HG03159 (cell line): ENCODE results near the gene PATJ.
"Not testable (repeated sequence)": the region's sequence is repeated elsewhere in the genome, so short reads cannot be mapped to it uniquely, and the experiment has no call there.

Experiments used
- ATAC-seq: cut with Tn5 transposase; IDR thresholded peaks from one replicate; pipeline ENCODE4 v1.9.1; 2021; ENCODE audit warnings: mild to moderate bottlenecking, moderate library complexity; ENCODE audit not compliant: unreplicated experiment

PATJ gene

DNA sequence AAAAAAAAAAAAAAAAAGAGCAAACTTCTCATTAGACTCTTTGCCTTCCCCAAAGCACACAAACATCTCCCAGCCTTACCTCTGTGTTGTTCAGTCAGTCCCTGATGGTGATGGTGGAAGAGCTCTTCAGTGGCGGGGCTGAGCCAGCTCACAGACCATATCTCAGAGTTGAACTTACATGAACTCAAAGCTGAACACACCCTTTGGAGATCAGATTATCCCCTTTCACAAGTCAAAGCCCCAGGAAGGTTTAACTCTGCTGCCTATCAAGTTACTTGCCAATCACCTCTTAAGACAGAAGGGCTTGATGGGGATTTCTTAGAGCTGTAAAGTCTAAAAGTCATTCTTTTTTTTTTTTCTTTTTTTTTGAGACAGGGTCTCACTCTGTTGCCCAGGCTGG lies 397.1 kb downstream of the PATJ start:
- no peak for ATAC-seq

DNA sequence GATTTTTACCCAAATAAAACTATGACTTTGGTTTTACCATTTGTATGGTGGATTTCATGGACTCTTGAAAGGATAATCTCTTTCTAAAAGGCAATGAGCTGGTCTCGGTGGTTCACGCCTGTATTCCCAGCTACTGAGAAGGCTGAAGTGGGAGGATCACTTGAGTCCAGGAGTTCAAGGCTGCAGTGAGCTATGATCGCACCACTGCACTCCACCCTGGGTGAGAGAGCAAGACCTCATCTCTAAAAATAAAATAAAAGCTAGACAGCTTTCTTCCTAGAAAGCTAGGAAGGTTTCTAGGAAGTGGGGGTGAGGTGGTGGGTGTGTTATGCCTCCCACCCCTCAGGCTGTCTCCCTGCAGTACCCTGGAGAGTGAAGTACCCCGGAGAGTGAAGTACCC lies 398.4 kb downstream of the PATJ start:
- ATAC-seq = no peak

DNA sequence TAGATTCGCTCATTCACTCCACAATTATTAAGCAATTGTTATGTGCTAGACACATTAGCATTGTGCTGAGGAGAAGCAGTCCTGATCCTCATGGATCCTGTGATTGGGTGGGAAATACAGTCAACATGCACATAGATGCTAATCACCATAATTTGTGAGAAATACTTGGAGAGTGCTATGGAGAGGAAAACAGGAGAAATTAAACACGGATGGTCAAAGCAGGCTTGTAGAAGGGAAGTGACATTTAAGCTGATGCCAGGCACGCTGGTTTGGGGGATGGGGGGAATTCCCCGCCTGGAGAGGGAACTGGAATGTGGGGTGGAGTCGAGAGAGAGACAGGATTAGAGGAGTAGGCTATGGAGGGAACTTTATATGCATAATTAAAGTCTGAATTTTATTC lies 400.2 kb downstream of the PATJ start:
- ATAC-seq = no peak

DNA sequence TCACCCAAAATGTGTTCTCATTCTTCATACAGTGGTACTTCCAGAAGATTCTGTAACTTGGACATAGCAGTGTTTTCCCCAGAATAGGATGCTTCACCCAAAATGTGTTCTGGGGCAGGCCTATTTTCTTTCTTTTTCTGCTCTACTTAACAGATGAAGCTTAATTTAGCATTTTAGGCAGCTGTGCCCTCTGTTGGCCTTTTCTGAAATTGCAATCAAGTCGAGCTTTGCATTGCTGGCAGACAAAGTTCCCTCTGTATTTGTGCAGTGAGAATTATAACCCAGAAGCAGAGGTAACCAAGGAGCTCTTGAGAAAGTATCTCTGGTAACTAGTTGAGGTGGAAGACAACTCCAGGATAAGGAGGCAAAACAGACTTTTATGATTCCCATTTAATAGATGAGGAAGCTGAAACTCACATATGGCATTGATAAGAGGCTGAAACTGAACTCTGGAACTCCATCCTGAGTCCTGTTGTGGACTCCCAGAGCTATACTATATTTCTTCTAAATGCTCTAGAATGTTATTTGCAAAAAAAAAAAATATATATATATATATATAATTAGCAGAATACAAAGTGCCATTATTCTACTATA lies 402.1 kb downstream of the PATJ start:
- no peak for ATAC-seq

DNA sequence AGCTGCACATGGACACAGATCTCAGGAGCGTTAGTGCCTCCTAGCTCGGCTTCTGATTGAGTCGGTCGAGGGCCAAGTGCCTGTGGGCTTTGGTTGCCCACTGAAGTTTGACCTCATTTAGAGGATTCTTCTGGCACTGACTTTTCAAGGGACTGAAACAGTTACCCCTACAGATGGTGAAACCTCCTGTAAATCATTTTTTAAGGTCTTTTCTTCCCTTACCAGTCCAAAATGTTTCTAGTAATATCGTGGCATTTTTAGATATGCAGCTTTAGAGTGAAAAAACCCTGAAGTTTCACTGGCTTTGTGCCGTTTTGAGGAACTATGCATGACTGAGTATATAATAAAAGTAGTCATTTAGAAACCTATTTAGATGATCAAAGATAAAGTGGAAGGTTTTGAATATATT lies 417.7 kb downstream of the PATJ start:
- ATAC-seq = peak; percentile 85

DNA sequence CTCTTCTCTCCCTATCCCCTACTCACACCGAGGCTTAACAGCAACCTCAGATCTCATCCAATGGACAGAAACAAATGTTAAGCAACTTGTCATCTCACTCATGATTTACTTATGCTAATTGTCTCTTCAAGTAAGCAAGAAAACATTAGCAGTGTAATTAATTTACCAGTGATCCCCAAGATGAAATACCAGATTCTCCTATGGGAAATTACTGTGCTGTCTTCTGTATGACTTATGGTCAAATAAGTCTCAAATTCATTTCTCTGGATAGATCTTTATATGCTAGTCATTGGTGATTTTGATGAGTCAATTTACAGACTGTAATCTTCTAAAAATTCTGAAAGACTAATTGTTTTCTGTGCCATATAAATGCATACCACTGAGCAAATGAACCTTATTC lies 419.4 kb downstream of the PATJ start:
- ATAC-seq = no peak

DNA sequence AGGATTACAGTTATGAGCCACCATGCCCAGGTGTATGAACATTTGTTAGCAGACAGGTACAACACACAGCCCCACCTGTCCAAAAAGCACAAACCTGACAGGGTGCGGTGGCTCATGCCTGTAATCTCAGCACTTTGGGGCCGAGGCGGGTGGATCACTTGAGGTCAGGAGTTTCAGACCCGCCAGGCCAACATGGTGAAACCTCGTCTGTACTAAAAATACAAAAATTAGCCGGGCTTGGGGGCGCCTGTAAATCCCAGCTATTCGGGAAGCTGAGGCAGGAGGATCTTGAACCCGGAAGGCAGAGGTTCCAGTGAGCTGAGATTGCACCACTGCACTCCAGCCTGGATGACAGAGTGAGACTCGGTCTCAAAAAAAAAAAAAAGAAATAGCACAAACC lies 428.1 kb downstream of the PATJ start:
- not testable (repeated sequence) for ATAC-seq

DNA sequence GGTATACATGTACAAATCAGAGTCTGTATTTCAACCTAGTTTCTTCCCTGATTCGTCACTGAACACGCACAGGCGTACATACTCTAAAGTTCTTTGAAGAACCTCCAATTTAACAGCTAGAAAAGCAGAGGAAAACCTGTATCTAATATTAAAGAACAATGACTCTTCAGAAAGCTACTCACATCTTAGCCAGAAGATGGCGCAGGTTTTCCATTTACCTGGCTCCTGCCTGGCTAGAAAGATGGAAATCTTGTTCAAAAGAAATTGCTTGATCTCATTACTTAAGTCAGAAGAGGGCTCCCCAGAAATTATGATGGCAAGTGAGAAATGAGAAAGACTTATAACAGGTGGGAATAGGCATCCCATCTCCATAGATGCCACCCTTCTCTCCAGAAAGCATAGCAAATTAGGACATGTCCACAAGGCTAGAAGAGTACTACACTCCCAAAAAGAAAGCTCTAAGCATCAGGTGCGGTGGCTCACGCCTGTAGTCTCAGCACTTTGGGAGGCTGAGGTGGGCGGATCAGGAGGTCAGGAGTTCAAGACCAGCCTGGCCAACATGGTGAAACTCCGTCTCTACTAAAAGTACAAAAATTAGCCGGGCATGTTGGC lies 433.4 kb downstream of the PATJ start:
- no peak for ATAC-seq

DNA sequence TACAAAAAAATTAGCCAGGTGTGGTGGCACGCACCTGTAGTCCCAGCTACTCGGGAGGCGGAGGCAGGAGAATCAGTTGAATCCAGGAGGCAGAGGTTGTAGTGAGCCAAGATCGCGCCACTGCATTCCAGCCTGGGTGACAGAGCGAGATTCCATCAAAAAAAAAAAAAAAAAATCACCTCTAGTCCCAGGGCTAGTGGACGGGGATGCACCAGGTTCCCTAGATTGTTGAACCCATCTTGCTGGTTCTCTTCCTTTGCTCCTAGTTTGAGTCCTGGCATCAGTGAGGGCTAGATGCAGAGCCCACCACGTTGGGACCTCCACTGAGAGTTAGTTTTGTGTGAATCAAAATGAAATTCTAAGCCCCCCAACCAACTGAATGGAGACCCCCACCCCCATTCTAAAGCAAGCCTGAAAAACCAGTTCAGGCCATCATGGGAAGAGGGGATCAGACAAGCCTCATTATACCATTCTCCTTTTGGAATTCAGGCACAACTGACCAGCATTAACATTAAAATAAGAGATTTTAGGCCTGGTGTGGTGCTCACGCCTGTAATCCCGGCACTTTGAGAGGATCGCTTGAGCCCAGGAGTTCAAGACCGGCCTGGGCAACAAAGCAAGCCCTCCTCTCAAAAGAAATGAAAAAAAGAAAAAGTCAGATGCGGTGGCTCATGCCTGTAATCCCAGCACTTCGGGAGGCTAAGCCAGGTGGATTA lies 434.5 kb downstream of the PATJ start:
- ATAC-seq = no peak

DNA sequence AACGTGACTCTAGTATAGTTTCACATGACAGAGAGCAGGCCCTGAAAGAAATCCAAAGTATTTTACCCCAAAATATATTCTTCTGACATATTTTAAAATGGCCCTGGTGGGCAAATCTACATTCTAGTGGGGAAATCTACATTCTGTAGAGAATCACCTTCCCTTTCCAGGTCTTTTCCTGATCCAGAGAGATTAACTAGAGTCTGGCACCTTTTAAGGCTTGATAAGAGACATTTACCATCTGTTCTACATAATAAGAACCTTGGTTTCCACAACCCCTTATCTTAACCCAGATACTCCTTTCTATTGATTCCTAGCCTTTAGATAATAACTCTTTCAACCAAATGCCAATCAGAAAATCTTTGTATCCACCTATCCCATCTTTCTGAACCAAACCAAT lies 435.3 kb downstream of the PATJ start:
- ATAC-seq = no peak

DNA sequence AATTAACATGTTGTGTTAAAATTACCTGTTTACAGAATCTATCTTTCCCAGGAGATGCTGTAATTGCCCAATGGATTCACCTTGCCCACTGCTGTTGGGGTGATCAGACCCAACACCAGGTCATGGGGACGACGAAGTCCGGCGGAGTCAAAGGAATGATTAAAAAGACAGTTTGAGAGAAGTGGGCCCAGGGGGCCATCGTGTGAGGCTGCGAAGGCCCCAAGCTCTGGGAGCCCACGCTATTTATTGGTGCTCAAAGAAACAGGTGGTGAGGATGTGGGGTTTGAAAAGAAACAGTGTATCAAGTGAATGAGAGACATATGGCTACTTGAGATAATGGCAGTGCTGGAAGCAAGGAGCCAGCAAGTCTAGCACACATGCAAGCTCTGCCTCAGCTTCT lies 436.1 kb downstream of the PATJ start:
- no peak for ATAC-seq

DNA sequence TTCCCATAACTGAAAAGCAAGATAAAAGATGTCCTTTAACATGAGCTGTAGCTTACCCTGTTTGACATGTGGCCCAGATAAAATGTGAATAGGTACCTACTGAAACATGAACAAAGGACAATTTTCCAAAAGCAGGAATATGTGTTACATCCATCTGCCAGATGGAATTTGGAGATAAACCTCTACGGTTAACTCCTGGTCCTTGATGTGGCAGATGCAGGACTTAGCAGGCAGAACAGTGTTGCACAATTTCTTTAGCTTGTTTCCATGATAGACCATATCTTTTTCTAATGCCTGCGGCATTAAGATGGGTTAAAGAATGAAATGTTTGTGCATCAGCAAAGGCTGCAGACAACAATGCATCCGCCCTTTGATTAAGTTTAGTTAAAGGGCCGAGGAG lies 437.8 kb downstream of the PATJ start:
- ATAC-seq = not testable (repeated sequence)

DNA sequence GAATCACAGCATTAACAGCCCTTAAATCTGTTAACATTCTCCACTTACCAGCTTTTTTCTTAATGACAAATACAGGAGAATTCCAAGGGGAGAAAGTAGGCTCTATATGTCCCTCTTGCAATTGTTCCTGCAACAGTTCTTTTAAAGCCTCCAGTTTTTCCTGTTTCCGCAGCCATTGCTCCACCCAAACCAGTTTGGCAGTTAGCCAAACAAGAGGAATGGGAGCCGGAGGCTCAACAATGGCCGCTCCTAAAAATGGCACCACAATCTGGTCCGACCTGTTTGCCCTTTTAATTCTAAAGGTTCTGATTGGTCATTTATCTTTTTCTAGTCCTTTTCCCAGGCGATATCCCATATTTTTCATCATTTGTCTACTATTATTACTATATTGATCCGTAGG lies 438.4 kb downstream of the PATJ start:
- no peak for ATAC-seq

DNA sequence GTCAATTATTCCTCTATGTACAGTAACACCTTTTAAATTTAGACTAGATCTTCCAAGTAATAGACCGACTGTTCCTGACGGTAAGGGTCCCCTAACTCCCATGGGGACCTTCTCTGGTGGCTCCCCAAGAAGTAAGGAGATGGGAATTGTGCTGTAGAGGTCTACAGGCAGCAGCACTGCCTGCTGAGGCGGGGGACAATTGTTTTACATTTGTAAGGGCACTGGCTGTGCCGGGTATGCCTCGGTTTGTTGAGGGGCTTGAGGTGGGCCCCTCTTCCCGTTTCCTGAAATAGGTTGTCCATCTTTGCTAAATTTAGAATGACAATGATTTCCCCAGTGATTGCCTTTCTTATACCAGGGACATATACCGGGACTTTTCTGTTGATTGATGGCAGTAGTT lies 439.3 kb downstream of the PATJ start:
- no peak for ATAC-seq

DNA sequence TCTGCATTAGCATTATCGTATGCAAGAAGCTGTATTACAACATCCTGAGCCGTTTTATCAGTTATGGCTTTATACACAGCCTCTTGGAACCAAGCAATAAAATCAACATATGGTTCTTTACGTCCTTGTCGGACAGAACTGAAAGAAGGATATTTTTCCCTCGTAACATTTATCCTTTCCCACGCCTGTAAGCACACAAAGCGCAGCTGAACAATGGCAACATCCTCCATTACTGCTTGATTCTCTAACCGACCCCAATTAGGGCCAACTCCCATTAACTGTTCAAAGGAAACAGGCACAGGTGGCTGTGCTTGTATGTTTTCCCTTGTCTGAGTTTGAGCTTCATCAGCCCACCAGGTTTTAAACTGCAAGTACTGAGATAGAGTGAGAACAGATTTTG lies 439.9 kb downstream of the PATJ start:
- not testable (repeated sequence) for ATAC-seq

DNA sequence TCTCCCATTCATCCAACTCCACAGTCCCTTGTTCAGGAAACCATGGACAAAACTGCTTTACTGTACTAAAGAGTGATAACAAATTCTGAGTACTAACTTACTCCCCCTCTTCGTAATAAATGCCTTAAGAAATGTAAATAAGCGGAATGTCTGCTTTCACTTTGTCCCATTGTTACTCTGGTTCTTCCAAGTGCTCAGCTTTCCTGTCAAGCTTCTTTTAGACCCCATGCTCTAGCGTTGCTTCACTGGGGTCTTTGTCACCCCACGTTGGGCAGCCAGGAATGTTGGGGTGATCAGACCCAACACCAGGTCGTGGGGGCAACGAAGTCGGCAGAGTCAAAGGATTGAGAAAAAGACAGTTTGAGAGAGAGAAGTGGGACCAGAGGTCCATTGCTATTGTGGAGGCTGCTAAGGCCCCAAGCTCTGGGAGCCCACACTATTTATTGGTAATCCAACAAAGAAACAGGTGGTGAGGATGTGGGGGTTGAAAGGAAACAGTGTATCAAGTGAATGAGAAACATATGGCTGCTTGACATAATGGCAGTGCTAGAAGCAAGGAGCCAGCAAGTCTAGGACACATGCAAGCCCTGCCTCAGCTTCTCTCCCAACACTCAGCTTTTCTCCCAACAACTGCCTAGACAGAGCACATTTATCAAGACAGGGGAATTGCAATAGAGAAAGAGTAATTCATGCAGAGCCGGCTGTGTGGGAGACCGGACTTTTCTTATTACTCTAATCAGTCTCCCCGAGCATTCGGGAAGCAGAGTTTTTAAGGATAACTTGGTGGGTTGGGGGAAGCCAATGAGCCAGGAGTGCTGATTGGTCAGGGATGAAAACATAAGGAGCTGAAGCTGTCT lies 441.1 kb downstream of the PATJ start:
- not testable (repeated sequence) for ATAC-seq

DNA sequence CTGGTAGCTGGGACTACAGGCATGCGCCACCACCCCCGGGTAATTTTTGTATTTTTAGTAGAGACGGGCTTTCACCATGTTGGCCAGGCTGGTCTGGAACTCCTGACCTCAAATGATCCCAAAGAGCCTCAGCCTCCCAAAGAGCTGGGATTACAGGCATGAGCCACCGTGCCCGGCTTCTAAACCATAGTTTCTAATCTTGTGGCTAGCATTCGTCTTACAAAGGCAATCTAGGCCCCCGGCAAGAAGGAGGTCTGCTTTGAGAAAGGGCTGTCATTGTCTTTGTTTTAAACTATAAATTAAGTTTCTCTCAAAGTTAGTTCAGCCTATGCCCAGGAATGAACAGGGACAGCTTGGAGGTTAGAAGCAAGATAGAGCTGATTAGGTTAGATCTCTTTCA lies 442.1 kb downstream of the PATJ start:
- no peak for ATAC-seq

DNA sequence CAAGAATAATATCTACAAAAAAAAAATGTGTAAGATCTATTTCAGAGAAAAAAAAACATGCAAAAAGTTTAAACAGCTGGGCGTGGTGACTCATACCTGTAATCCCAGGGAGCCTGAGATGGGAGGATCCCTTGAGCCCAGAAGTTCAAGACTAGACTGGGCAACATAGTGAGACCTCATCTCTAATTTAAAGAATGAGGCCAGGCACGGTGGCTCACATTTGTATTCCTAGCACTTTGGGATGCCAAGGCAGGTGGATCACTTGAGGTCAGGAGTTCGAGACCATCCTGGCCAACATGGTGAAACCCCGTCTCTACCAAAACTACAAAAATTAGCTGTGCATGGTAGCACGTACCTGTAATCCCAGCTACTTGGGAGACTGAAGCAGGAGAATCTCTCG lies 443.0 kb downstream of the PATJ start:
- ATAC-seq = not testable (repeated sequence)

DNA sequence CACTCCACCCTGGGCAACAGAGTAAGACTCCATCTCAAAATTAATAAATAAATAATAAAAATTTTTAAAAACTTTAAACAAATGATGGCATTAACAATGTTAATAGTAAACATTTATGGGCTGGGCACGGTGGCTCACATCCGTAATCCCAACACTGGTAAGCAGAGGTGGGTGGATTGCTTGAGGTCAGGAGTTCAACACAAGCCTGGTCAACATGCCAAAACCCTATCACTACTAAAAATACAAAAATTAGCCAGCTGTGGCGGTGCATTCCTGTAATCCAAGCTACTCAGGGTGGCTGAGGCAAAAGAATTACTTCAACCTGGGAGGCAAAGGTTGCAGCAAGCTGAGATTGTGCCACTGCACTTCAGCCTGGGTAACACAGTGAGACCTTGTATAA lies 443.4 kb downstream of the PATJ start:
- no peak for ATAC-seq

DNA sequence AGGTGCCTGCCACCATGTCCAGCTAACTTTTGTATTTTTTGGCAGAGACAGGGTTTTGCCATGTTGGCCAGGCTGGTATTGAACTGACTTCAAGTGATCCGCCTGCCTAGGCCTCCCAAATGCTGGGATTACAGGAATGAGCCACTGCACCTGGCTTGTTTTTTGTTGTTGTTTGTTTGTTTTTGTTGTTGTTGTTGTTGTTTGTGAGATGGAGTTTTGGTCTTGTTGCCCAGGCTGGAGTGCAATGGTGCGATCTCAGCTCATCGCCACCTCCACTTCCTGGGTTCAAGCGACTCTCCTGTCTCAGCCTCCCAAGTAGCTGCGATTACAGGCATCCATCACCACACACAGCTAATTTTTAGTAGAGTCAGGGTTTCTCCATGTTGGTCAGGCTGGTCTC lies 445.3 kb downstream of the PATJ start:
- no peak for ATAC-seq

DNA sequence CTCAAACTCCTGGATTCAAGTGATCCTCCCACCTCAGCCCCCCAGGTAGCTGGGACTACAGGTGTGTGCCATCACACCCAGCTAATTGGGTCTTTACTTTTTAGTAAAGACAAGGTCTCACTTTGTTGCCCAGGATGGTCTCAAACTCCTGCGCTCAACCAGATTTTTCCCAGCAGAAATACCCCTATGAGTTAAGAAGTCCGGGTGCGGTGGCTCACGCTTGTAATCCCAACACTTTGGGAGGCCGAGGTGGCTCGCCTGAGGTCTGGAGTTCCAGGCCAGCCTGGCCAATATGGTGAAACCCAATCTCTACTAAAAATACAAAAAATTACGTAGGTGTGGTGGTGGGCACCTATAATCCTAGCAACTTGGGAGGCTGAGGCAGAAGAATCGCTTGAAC lies 445.8 kb downstream of the PATJ start:
- no peak for ATAC-seq
